GM12878 (cell line): ENCODE data around the gene LRRK1. TPM values are rescaled to one million over a fixed set of nuclear protein-coding genes. Genes with fewer than 3 reads are reported as not detected.

ENCODE experiments used
- ATAC-seq: fragments of 200-7000 bp; cut with Tn5 transposase; 3 replicates; pipeline ENCODE4 v1.9.1; 2020; ENCODE audit warnings: mild to moderate bottlenecking, moderate library complexity
- BruUV-seq: library from RNA; stranded (reverse); fragments of 400-500 nt; replicated peaks from 2 replicates; lab custom pipeline; 2021; lab: Mats Ljungman, UMichigan
- CTCF ChIA-PET: fragments of 300-600 bp; sonication (Branson Sonifier 250); formaldehyde crosslinking; extraction: SDS; loops from one replicate; lab custom pipeline; 2021; ENCODE audit warnings: inconsistent platforms; lab: Yijun Ruan, JAX
- POLR2A ChIA-PET: fragments of 350-600 bp; formaldehyde crosslinking; extraction: SDS; loops from one replicate; lab custom pipeline; 2021; ENCODE audit warnings: inconsistent platforms; lab: Charles Lee
- RAD21 ChIA-PET: fragments of 300-600 bp; sonication (Branson Sonifier 250); formaldehyde crosslinking; loops from one replicate; lab custom pipeline; 2023; ENCODE audit warnings: antibody characterized with exemption; ENCODE audit not compliant: unreplicated experiment; lab: Charles Lee
- SMC1A ChIA-PET: fragments of 300-600 bp; sonication (Branson Sonifier 250); formaldehyde crosslinking; loops from one replicate; lab custom pipeline; 2023; ENCODE audit not compliant: unreplicated experiment, uncharacterized antibody; lab: Charles Lee
- DNase-seq: peaks from one replicate; pipeline ENCODE4 v3.0.0-alpha.2; 2011; ENCODE audit warnings: low read depth, low spot score
- FAIRE-seq: peaks from 3 replicates; lab custom pipeline; 2011; peaks lifted over from hg19 to GRCh38; lab: Jason Lieb, UNC
- H2AFZ ChIP-seq: 2 replicates; pipeline ENCODE4 v1.6.0; 2011; ENCODE audit warnings: low read depth, low read length, control low read depth; ENCODE audit not compliant: control insufficient read depth
- H3K27ac ChIP-seq: 2 replicates; pipeline ENCODE4 v1.5.1; 2011; ENCODE audit warnings: control low read depth; ENCODE audit not compliant: control insufficient read depth, insufficient read depth
- H3K27me3 ChIP-seq, 2 experiments: replicated peaks in 1 of 2; 2 replicates each; pipeline versions ENCODE4 v1.6.0 to v1.6.1; 2011; ENCODE audit warnings: low read length in 1 of 2; ENCODE audit not compliant: control insufficient read depth in 2 of 2, insufficient read depth in 2 of 2
- H3K36me3 ChIP-seq, 2 experiments: 2 replicates each; pipeline ENCODE4 v1.5.1; 2011; ENCODE audit warnings: low read length in 1 of 2; ENCODE audit not compliant: control insufficient read depth in 2 of 2, insufficient read depth in 2 of 2
- H3K4me1 ChIP-seq: 2 replicates; pipeline ENCODE4 v1.6.1; 2011; ENCODE audit warnings: mild to moderate bottlenecking, low read length, moderate library complexity, mixed read lengths; ENCODE audit not compliant: control insufficient read depth, insufficient read depth
- H3K4me2 ChIP-seq: 2 replicates; pipeline ENCODE4 v1.6.0; 2011; ENCODE audit warnings: control low read depth; ENCODE audit not compliant: control insufficient read depth, insufficient read depth
- H3K4me3 ChIP-seq: fragments of 200-600 bp; sonication (generic); 2 replicates; pipeline ENCODE4 v1.5.1; 2016
- H3K79me2 ChIP-seq: 2 replicates; pipeline ENCODE4 v1.6.0; 2011; ENCODE audit warnings: low read length; ENCODE audit not compliant: control insufficient read depth, insufficient read depth
- H3K9ac ChIP-seq: 2 replicates; pipeline ENCODE4 v1.8.0; 2011; ENCODE audit warnings: low read length, control low read depth, mixed read lengths; ENCODE audit not compliant: control insufficient read depth, insufficient read depth
- H3K9me3 ChIP-seq: replicated peaks from 3 replicates; pipeline ENCODE4 v1.5.1; 2011; ENCODE audit warnings: mild to moderate bottlenecking, low read length; ENCODE audit not compliant: control insufficient read depth, insufficient read depth
- H4K20me1 ChIP-seq: 2 replicates; pipeline ENCODE4 v1.6.0; 2011; ENCODE audit not compliant: control insufficient read depth, insufficient read depth
- ASH2L ChIP-seq: fragments of 300-600, 200-600 bp; sonication (generic); IDR thresholded peaks from 2 replicates; pipeline ENCODE4 v1.6.1; 2017; ENCODE audit warnings: low read depth, mild to moderate bottlenecking, borderline replicate concordance
- BCL11A ChIP-seq: IDR thresholded peaks from 2 replicates; pipeline ENCODE4 v1.6.1; 2011; ENCODE audit warnings: low read depth, low read length
- FOXM1 ChIP-seq: IDR thresholded peaks from 2 replicates; pipeline ENCODE4 v1.6.1; 2012; ENCODE audit warnings: low read depth, mild to moderate bottlenecking, inconsistent platforms, low read length, moderate library complexity
- IKZF2 ChIP-seq, 2 experiments: fragments of 450-650 bp; IDR thresholded peaks; 2 replicates each; pipeline ENCODE4 v1.6.1; 2017; ENCODE audit warnings: mild to moderate bottlenecking in 2 of 2, moderate library complexity in 2 of 2
- NBN ChIP-seq: fragments of 450-650 bp; IDR thresholded peaks from 2 replicates; pipeline ENCODE4 v1.6.1; 2016
- NR2F1 ChIP-seq: fragments of 450-650 bp; conservative IDR thresholded peaks from 2 replicates; pipeline ENCODE4 v1.6.1; 2017; ENCODE audit warnings: mild to moderate bottlenecking
- RAD21 ChIP-seq: IDR thresholded peaks from 2 replicates; pipeline ENCODE4 v1.6.1; 2011; ENCODE audit warnings: mild to moderate bottlenecking, low read depth, low read length, moderate library complexity; ENCODE audit not compliant: insufficient read depth
- RELA ChIP-seq: fragments of 450-650 bp; IDR thresholded peaks from 2 replicates; pipeline ENCODE4 v1.8.0; 2014; ENCODE audit warnings: borderline replicate concordance; ENCODE audit not compliant: partially characterized antibody
- REST ChIP-seq: IDR thresholded peaks from 2 replicates; pipeline ENCODE4 v1.6.1; 2012; ENCODE audit warnings: mild to moderate bottlenecking, low read depth, low read length
- RUNX3 ChIP-seq: IDR thresholded peaks from 2 replicates; pipeline ENCODE4 v1.6.1; 2012; ENCODE audit warnings: low read length, inconsistent platforms
- SMARCA5 ChIP-seq: fragments of 450-650 bp; IDR thresholded peaks from 2 replicates; pipeline ENCODE4 v1.6.1; 2017; ENCODE audit warnings: mild to moderate bottlenecking
- SUPT20H ChIP-seq: IDR thresholded peaks from 2 replicates; pipeline ENCODE4 v1.6.1; 2011; ENCODE audit warnings: low read depth, mild to moderate bottlenecking, low read length, moderate library complexity, borderline replicate concordance; ENCODE audit not compliant: control insufficient read depth
- WGBS: methylation state at CpG from one replicate; pipeline ENCODE4 v1.1.6; 2016; ENCODE audit warnings: low lambda C conversion rate; ENCODE audit not compliant: insufficient replicate concordance, insufficient coverage; ENCODE audit errors: missing lambda C conversion rate; 5-methylcytosine and 5-hydroxymethylcytosine counted together
- in situ Hi-C: fragments of 300-500 bp; cut with MboI; formaldehyde crosslinking; loops from 9 replicates; pipeline ENCODE4 v1.14.3; 2018; ENCODE audit warnings: mixed read lengths
- intact Hi-C: fragments of 100-400 bp; cut with micrococcal nuclease; formaldehyde crosslinking; loops from one replicate; pipeline ENCODE4 v1.14.2; 2022; ENCODE audit not compliant: unreplicated experiment
- polyA plus RNA-seq, 11 experiments: library from polyadenylated mRNA; depleted of rRNA in 4 of 11; unstranded in 6 of 11; stranded (reverse) in 5 of 11; fragments of >200 nt; fragmentation: Nextera tagmentation in 4 of 11; fragmentation: Illumina TruSeq in 1 of 11; extraction: Ambion mirVana in 4 of 11; extraction: Trizol in 1 of 11; gene quantifications; 1 replicate in 1 of 11; 2 replicates in 10 of 11; pipeline versions ENCODE4 v1.2.1 to v1.2.3, GENCODE V29; 2011 to 2016; ENCODE audit warnings: inconsistent platforms in 2 of 11, missing spikeins in 2 of 11, low read depth in 1 of 11
- total RNA-seq, 4 experiments: library from RNA; depleted of rRNA in 3 of 4; stranded (reverse); fragments of >200 nt in 3 of 4; fragmentation: Illumina TruSeq in 1 of 4; extraction: Trizol in 1 of 4; gene quantifications; 2 replicates each; pipeline versions ENCODE4 v1.2.1 to v1.2.3, GENCODE V29; 2013 to 2021
- TF ChIP-seq, protein P1 (sequence below): fragments of 450-650 bp; IDR thresholded peaks from 2 replicates; pipeline ENCODE4 v1.6.1; 2017; ENCODE audit warnings: mild to moderate bottlenecking
- TF ChIP-seq, protein P2 (sequence below): IDR thresholded peaks from 2 replicates; pipeline ENCODE4 v1.6.1; 2011; ENCODE audit warnings: borderline replicate concordance, low read depth, mild to moderate bottlenecking, moderate library complexity, low read length; ENCODE audit not compliant: insufficient read depth, poor library complexity, severe bottlenecking
- TF ChIP-seq, protein P3 (sequence below): IDR thresholded peaks from 2 replicates; pipeline ENCODE4 v1.6.1; 2012; ENCODE audit warnings: low read depth, low read length, improper control_type of control experiment
- TF ChIP-seq, protein P4 (sequence below): fragments of 150-350 bp; IDR thresholded peaks from 2 replicates; pipeline ENCODE4 v1.6.1; 2014; ENCODE audit warnings: mild to moderate bottlenecking, low read depth, low read length

LRRK1 gene
- total and polyA plus RNA-seq, 10 of the 15 experiments (the other 5 are each of a cell fraction or from before 2014, with no cell fraction given): 2.2 to 58.3 (median 17.9) TPM

DNA sequence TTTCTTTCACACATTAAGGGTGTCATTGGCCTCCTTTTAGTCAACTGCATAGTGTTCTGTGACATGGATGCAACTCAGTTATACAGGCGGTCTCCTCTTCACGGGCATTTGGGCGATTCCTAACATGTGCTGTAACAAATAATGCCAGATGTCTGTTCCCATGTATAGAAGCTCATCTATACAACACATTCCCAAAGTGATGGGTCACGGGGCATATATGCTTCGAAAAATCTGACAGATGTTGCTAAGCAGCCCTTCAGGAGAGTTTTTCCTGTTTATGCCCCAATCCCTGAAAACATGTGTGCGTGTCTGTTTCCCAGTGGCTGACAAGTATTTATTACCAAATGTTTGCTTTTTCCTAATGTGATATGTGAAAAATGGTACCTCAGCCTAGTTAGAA lies 25.8 kb downstream of the LRRK1 start:
- H3K4me3 ChIP-seq: no peak overlapping the region
- ATAC-seq (no peak), DNase-seq (no peak), FAIRE-seq (no peak)
- RAD21 ChIA-PET: interaction anchor here (1.7 to 5.7 kb wide), 8 partner anchors 11 to 63 kb away, joined by 5 to 152 read pairs (median 21); partner anchors contain the start of gene LRRK1
- no peaks in the 10 kb centered on the region for H3K36me3 ChIP-seq
- H3K9me3 ChIP-seq: no peaks in the 10 kb centered on the region; the same call in 2 of the 3 replicates
- intact Hi-C loops: loop anchor here (1.0 kb wide), 1 partner anchor 22 kb away; no protein-coding TSS in a partner anchor
- H3K27me3 ChIP-seq: no peaks in the 10 kb centered on the region
- in situ Hi-C loops: loop anchor here (25.0 kb wide), 1 partner anchor 1433 kb away; no protein-coding TSS in a partner anchor
- H2AFZ ChIP-seq: no peak overlapping the region
- no TSS peak for BruUV-seq
- POLR2A ChIA-PET: interaction anchor here (0.6 to 6.0 kb wide), 7 partner anchors 11 to 394 kb away, joined by 3 to 97 read pairs (median 5); partner anchors contain the start of gene LRRK1
- no peak overlapping the region for H3K9ac ChIP-seq
- SMC1A ChIA-PET: interaction anchor here (0.9 to 5.8 kb wide), 12 partner anchors 10 to 62 kb away, joined by 3 to 122 read pairs (median 13); partner anchors contain the start of gene LRRK1
- CTCF ChIA-PET: interaction anchor here (1.4 to 7.1 kb wide), 5 partner anchors 18 to 63 kb away, joined by 3 to 129 read pairs (median 39); partner anchors contain the start of gene LRRK1
- no peaks in the 10 kb centered on the region for H4K20me1 ChIP-seq
- peaks cover 30% of the 10 kb centered on the region for H3K79me2 ChIP-seq
- no peak overlapping the region for H3K27ac ChIP-seq
- peaks cover 38% of the 10 kb centered on the region for H3K4me1 ChIP-seq
- WGBS: 97% methylated on average over 6 of the region's 6 CpGs
- no peak overlapping the region for H3K4me2 ChIP-seq
- TF ChIP-seq SMARCA5 (no peak), RELA (no peak), RAD21 (no peak), ASH2L (no peak), NBN (no peak), NR2F1 (no peak), FOXM1 (no peak), BCL11A (no peak), REST (no peak), RUNX3 (no peak), SUPT20H (no peak), IKZF2 (IDR thresholded peaks at IDR 0.05) (no peak)
- TF ChIP-seq, protein P1, sequence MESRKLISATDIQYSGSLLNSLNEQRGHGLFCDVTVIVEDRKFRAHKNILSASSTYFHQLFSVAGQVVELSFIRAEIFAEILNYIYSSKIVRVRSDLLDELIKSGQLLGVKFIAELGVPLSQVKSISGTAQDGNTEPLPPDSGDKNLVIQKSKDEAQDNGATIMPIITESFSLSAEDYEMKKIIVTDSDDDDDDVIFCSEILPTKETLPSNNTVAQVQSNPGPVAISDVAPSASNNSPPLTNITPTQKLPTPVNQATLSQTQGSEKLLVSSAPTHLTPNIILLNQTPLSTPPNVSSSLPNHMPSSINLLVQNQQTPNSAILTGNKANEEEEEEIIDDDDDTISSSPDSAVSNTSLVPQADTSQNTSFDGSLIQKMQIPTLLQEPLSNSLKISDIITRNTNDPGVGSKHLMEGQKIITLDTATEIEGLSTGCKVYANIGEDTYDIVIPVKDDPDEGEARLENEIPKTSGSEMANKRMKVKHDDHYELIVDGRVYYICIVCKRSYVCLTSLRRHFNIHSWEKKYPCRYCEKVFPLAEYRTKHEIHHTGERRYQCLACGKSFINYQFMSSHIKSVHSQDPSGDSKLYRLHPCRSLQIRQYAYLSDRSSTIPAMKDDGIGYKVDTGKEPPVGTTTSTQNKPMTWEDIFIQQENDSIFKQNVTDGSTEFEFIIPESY: no peak
- TF ChIP-seq, protein P2, sequence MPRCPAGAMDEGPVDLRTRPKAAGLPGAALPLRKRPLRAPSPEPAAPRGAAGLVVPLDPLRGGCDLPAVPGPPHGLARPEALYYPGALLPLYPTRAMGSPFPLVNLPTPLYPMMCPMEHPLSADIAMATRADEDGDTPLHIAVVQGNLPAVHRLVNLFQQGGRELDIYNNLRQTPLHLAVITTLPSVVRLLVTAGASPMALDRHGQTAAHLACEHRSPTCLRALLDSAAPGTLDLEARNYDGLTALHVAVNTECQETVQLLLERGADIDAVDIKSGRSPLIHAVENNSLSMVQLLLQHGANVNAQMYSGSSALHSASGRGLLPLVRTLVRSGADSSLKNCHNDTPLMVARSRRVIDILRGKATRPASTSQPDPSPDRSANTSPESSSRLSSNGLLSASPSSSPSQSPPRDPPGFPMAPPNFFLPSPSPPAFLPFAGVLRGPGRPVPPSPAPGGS: no peak
- TF ChIP-seq, protein P3, sequence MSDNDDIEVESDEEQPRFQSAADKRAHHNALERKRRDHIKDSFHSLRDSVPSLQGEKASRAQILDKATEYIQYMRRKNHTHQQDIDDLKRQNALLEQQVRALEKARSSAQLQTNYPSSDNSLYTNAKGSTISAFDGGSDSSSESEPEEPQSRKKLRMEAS: no peak
- TF ChIP-seq, protein P4, sequence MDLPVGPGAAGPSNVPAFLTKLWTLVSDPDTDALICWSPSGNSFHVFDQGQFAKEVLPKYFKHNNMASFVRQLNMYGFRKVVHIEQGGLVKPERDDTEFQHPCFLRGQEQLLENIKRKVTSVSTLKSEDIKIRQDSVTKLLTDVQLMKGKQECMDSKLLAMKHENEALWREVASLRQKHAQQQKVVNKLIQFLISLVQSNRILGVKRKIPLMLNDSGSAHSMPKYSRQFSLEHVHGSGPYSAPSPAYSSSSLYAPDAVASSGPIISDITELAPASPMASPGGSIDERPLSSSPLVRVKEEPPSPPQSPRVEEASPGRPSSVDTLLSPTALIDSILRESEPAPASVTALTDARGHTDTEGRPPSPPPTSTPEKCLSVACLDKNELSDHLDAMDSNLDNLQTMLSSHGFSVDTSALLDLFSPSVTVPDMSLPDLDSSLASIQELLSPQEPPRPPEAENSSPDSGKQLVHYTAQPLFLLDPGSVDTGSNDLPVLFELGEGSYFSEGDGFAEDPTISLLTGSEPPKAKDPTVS: no peak
